Measurements from ENCODE around the gene LAMB3. TPM values are rescaled to one million over a fixed set of nuclear protein-coding genes. Genes with fewer than 3 reads are reported as not detected.
A peak's percentile ranks its signal among the peaks of the same experiment; 100 is the strongest.

The LAMB3 gene
- total RNA-seq, 6 experiments from 2014 or later, result 8.0 to 10.3 (median 9.8) TPM

GRCh38 chr1:209570743-209571142 is 81.5 kb downstream of the LAMB3 start:
- TF ChIP-seq, protein P1, sequence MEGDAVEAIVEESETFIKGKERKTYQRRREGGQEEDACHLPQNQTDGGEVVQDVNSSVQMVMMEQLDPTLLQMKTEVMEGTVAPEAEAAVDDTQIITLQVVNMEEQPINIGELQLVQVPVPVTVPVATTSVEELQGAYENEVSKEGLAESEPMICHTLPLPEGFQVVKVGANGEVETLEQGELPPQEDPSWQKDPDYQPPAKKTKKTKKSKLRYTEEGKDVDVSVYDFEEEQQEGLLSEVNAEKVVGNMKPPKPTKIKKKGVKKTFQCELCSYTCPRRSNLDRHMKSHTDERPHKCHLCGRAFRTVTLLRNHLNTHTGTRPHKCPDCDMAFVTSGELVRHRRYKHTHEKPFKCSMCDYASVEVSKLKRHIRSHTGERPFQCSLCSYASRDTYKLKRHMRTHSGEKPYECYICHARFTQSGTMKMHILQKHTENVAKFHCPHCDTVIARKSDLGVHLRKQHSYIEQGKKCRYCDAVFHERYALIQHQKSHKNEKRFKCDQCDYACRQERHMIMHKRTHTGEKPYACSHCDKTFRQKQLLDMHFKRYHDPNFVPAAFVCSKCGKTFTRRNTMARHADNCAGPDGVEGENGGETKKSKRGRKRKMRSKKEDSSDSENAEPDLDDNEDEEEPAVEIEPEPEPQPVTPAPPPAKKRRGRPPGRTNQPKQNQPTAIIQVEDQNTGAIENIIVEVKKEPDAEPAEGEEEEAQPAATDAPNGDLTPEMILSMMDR (IDR thresholded peaks at IDR 0.05), result no peak
- no peak overlapping the region for H3K4me3 Mint-ChIP-seq
- no peaks in the 10 kb centered on the region for H3K9me3 Mint-ChIP-seq
- H3K4me1 Mint-ChIP-seq (ENCODE audit: low read depth), result peaks cover 46% of the 10 kb centered on the region
- no peak overlapping the region for H3K27ac Mint-ChIP-seq
- H3K27me3 Mint-ChIP-seq (ENCODE audit: insufficient read depth), result peaks cover 17% of the 10 kb centered on the region
- no peaks in the 10 kb centered on the region for H3K36me3 Mint-ChIP-seq (ENCODE audit: low read depth)
- DNase-seq, result no peak

DNA sequence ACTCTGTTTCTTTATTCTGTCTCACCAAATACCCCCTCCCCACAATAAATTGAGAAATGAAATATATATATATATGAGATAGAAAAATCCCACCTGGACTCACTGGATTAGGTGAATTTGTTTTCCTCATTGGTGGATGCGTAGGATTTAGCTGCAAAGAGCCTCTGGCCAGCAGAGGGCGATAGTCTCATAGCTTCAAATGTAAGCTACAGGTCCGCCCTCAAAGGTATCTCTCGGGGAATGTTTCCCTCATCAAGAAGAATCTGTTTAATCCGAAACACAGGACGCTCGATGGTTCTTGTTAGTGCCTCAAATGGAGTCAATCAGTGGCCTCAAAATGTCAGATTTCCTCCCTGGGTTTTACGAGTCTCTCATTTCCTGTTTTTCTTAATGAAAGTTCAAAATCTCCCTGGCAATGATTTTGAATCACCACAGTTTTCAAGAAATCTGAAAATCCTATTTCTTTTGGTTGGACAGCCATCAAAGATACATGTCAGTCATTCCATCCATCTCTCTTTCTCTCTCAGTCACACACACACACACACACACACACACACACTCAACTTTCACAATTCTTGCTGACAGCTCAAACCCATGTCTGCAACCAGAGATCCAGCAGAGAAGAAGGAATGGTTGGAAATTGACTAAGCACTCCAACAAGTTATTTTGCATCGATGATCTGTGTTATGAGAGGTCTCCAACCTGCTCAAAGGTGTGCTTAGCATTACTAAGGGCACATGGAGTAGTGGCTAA is 82.6 kb downstream of the LAMB3 start:
- Mint-ChIP-seq H3K4me1 (ENCODE audit: low read depth) (peaks cover 50% of the 10 kb centered on the region), H3K36me3 (ENCODE audit: low read depth) (no peaks in the 10 kb centered on the region), H3K27me3 (ENCODE audit: insufficient read depth) (peaks cover 17% of the 10 kb centered on the region), H3K9me3 (no peaks in the 10 kb centered on the region), H3K4me3 (peak overlapping the region; percentile 52), H3K27ac (no peak overlapping the region)
- TF ChIP-seq, protein P1 (IDR thresholded peaks at IDR 0.05), result peak; percentile 95
- DNase-seq, result peak; percentile 59

DNA sequence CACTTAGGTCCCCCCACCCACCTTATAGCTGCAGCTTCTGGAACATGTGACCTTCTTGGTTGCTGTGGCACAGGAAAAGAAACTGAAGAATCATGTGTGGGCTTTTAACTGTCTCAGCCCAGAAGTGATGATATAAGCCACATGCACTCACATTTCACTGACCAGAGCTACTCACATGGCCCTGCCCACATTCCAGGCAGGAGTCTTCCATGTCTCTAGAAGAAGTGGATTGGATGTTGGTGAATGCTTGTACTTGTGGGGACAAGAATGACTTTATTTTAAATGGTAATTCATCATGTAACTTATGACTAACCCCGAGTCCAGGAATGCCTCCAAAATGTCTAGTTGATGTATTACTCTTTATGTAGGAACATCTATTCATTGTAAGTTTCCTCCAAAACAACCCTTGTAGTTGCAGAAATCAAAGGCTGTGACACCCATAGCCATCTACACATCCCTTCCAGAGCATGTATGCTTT is 84.5 kb downstream of the LAMB3 start:
- Mint-ChIP-seq H3K4me1 (ENCODE audit: low read depth) (peaks cover 48% of the 10 kb centered on the region), H3K9me3 (no peaks in the 10 kb centered on the region), H3K27ac (peak overlapping the region; percentile 74), H3K27me3 (ENCODE audit: insufficient read depth) (peaks cover 18% of the 10 kb centered on the region), H3K4me3 (peak overlapping the region; percentile 48), H3K36me3 (ENCODE audit: low read depth) (no peaks in the 10 kb centered on the region)
- TF ChIP-seq, protein P1 (IDR thresholded peaks at IDR 0.05), result no peak
- DNase-seq, result peak; percentile 91

GRCh38 chr1:209565759-209566678 is 86.2 kb downstream of the LAMB3 start:
- TF ChIP-seq, protein P1 (IDR thresholded peaks at IDR 0.05), result peak; percentile 93
- Mint-ChIP-seq H3K36me3 (ENCODE audit: low read depth) (no peaks in the 10 kb centered on the region), H3K9me3 (no peaks in the 10 kb centered on the region), H3K4me3 (no peak overlapping the region), H3K4me1 (ENCODE audit: low read depth) (peaks cover 48% of the 10 kb centered on the region), H3K27ac (no peak overlapping the region), H3K27me3 (ENCODE audit: insufficient read depth) (peaks cover 14% of the 10 kb centered on the region)
- DNase-seq, result peak; percentile 79

Small RNAs within 50 kb of the gene (microRNA-seq; reads per million reads assigned to microRNA genes)
- gene MIR4260, result not detected

Other genes starting within 250 kb of the LAMB3 start
- 1 to 10 TPM; 4.9 to 8.0 (median 5.9) TPM for gene CAMK1G, start 68.7 kb downstream of the LAMB3 start, total RNA-seq (2021; fragmentation: NEBNext Ultra II Directional; extraction: Animal tissue kit (Norgen Biotek cat#: 25700))
- gene G0S2, start 23.0 kb upstream of the LAMB3 start, total RNA-seq (2021; fragmentation: NEBNext Ultra II Directional; extraction: Animal tissue kit (Norgen Biotek cat#: 25700)), result 1 to 10 TPM; 1.7 to 2.6 (median 1.9) TPM
- not detected for gene HSD11B1, start 52.4 kb upstream of the LAMB3 start, total RNA-seq (2021; fragmentation: NEBNext Ultra II Directional; extraction: Animal tissue kit (Norgen Biotek cat#: 25700))
- gene TRAF3IP3, start 103.6 kb upstream of the LAMB3 start, total RNA-seq (2021; fragmentation: NEBNext Ultra II Directional; extraction: Animal tissue kit (Norgen Biotek cat#: 25700)), result under 1 TPM in 1 of 6 experiments, not detected in 5; 0.24 TPM
- 1 to 10 TPM; 1.8 to 2.7 (median 2.4) TPM for gene C1orf74, start 132.1 kb upstream of the LAMB3 start, total RNA-seq (2021; fragmentation: NEBNext Ultra II Directional; extraction: Animal tissue kit (Norgen Biotek cat#: 25700))
- 1 to 10 TPM in 2 of 6 experiments, under 1 TPM in 4; 0.14 to 3.2 (median 0.28) TPM for gene IRF6, start 153.7 kb upstream of the LAMB3 start, total RNA-seq (2021; fragmentation: NEBNext Ultra II Directional; extraction: Animal tissue kit (Norgen Biotek cat#: 25700))
- gene UTP25, start 175.5 kb upstream of the LAMB3 start, total RNA-seq (2021; fragmentation: NEBNext Ultra II Directional; extraction: Animal tissue kit (Norgen Biotek cat#: 25700)), result 10 to 100 TPM in 4 of 6 experiments, 1 to 10 TPM in 2; 9.0 to 18.5 (median 16.2) TPM

All from HFFc6 (cell line).